Right ventricle myocardium superior (tissue), 1 donor: ENCODE measurements around the gene NELFE. TPM values are rescaled to one million over a fixed set of nuclear protein-coding genes. Genes with fewer than 3 reads are reported as not detected.

ENCODE experiments used
- ATAC-seq: fragments of 200-7000 bp; cut with Tn5 transposase; one replicate; pipeline ENCODE4 v1.9.1; 2020; ENCODE audit warnings: mild to moderate bottlenecking; ENCODE audit not compliant: poor library complexity
- DNase-seq: peaks from one replicate; pipeline ENCODE4 v3.0.0-alpha.2; 2020
- intact Hi-C: fragments of 100-400 bp; cut with DNase I; formaldehyde crosslinking; loops from one replicate; pipeline ENCODE4 v1.11.2; 2022
- microRNA-seq: library from miRNA; unstranded; fragments of <30 nt; microRNA quantifications from one replicate; pipeline ENCODE4 v1.2.0, GENCODE V29; 2020
- total RNA-seq: library from RNA; stranded (reverse); fragmentation: NEBNext Ultra II Directional; extraction: Animal tissue kit (Norgen Biotek cat#: 25700); gene quantifications from one replicate; pipeline ENCODE4 v1.2.1, GENCODE V29; 2021
- donor health status: DM: no; HTN: yes; CAD: no; lungs with severe emphysema.

Gene NELFE
- total RNA-seq, 1 donor from 2014 or later: 39.6 TPM

DNA sequence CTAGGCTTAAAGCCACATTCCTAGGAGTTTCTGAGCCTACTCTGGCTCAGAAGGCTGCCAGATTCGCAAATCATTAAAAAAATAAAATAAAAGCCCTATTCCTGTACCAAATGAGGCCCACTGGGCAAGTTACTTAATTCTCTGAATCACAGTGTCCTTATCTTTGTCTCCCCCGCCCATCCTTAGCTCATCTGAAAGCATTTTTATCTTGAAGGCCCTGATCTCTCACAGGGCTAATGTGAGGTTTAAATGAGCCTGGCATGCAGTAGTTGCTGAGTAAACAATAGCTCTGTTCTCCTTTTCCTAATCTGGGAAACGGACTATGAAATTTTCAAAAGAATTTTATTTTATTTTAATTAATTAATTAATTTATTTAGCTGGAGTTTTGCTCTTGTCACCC is 54.8 kb downstream of the NELFE start:
- ATAC-seq (no peak), DNase-seq (no peak)
- intact Hi-C loops: no loop called here

Small RNAs within 50 kb of the gene (microRNA-seq; reads per million reads assigned to microRNA genes)
- not detected for gene MIR1236

Other genes with a start within 250 kb of the NELFE start
- not detected for gene LY6G6D, start 243.6 kb downstream of the NELFE start, total RNA-seq
- gene LY6G6C, start 237.2 kb downstream of the NELFE start, total RNA-seq: not detected
- gene MPIG6B, start 235.6 kb downstream of the NELFE start, total RNA-seq: 0.13 TPM
- 32.9 TPM for gene DDAH2, start 229.7 kb downstream of the NELFE start, total RNA-seq
- 86.8 TPM for gene CLIC1, start 222.4 kb downstream of the NELFE start, total RNA-seq
- 1.8 TPM for gene MSH5, start 219.0 kb downstream of the NELFE start, total RNA-seq
- gene SAPCD1, start 196.3 kb downstream of the NELFE start, total RNA-seq: 0.86 TPM
- gene VWA7, start 181.6 kb downstream of the NELFE start, total RNA-seq: 9.5 TPM
- gene VARS1, start 163.2 kb downstream of the NELFE start, total RNA-seq: 22.1 TPM
- 23.0 TPM for gene LSM2, start 152.0 kb downstream of the NELFE start, total RNA-seq
- 2.0 TPM for gene HSPA1L, start 143.7 kb downstream of the NELFE start, total RNA-seq
- 324 TPM for gene HSPA1A, start 143.4 kb downstream of the NELFE start, total RNA-seq
- 236 TPM for gene HSPA1B, start 131.2 kb downstream of the NELFE start, total RNA-seq
- gene NEU1, start 96.2 kb downstream of the NELFE start, total RNA-seq: 24.1 TPM
- gene SLC44A4, start 80.0 kb downstream of the NELFE start, total RNA-seq: not detected
- gene EHMT2, start 61.3 kb downstream of the NELFE start, total RNA-seq: 15.5 TPM
- 3.1 TPM for gene ZBTB12, start 56.9 kb downstream of the NELFE start, total RNA-seq
- 7.6 TPM for gene C2, start 31.3 kb downstream of the NELFE start, total RNA-seq
- 5.5 TPM for gene CFB, start 12.9 kb downstream of the NELFE start, total RNA-seq
- 33.6 TPM for gene SKIC2, start 204 bp upstream of the NELFE start, total RNA-seq
- 7.5 TPM for gene DXO, start 13.2 kb upstream of the NELFE start, total RNA-seq
- gene C4A, start 23.1 kb upstream of the NELFE start, total RNA-seq: 61.5 TPM
- gene C4B, start 55.8 kb upstream of the NELFE start, total RNA-seq: 58.3 TPM
- not detected for gene CYP21A2, start 79.4 kb upstream of the NELFE start, total RNA-seq
- 65.8 TPM for gene TNXB, start 150.4 kb upstream of the NELFE start, total RNA-seq
- gene ATF6B, start 169.3 kb upstream of the NELFE start, total RNA-seq: 21.5 TPM
- 2.5 TPM for gene FKBPL, start 171.3 kb upstream of the NELFE start, total RNA-seq
- gene PRRT1, start 193.0 kb upstream of the NELFE start, total RNA-seq: 0.51 TPM
- 20.4 TPM for gene PPT2, start 195.2 kb upstream of the NELFE start, total RNA-seq
- gene EGFL8, start 205.6 kb upstream of the NELFE start, total RNA-seq: 6.1 TPM
- 44.2 TPM for gene AGPAT1, start 217.1 kb upstream of the NELFE start, total RNA-seq
- 94.6 TPM for gene RNF5, start 219.4 kb upstream of the NELFE start, total RNA-seq
- gene AGER, start 225.3 kb upstream of the NELFE start, total RNA-seq: 1.6 TPM
- gene PBX2, start 231.2 kb upstream of the NELFE start, total RNA-seq: 39.1 TPM
- 4.1 TPM for gene GPSM3, start 233.7 kb upstream of the NELFE start, total RNA-seq